KMS-11 (cell line): Measurements from ENCODE around the gene ELP1.
A peak's percentile ranks its signal among the peaks of the same experiment; 100 is the strongest.
"Not testable (repeated sequence)": the region's sequence is repeated elsewhere in the genome, so short reads cannot be mapped to it uniquely, and the experiment has no call there.

Experiments used
- H2AFZ ChIP-seq: fragments of 200-600 bp; sonication (generic); 2 replicates; pipeline ENCODE4 v1.6.1; 2016; ENCODE audit warnings: antibody characterized with exemption, mixed run types, low read depth
- H3K27ac ChIP-seq: fragments of 200-600 bp; sonication (generic); 2 replicates; pipeline ENCODE4 v1.6.1; 2016; ENCODE audit warnings: mild to moderate bottlenecking, mixed run types
- H3K27me3 ChIP-seq: fragments of 200-600 bp; sonication (generic); 2 replicates; pipeline ENCODE4 v1.6.1; 2017; ENCODE audit warnings: mild to moderate bottlenecking, low read depth, mixed run types, moderate library complexity; ENCODE audit not compliant: insufficient read depth
- H3K36me3 ChIP-seq: fragments of 200-600 bp; sonication (generic); 2 replicates; pipeline ENCODE4 v1.6.1; 2017; ENCODE audit warnings: mild to moderate bottlenecking, mixed run types; ENCODE audit not compliant: insufficient read depth
- H3K4me1 ChIP-seq: fragments of 200-600 bp; sonication (generic); 2 replicates; pipeline ENCODE4 v1.6.1; 2016; ENCODE audit warnings: mild to moderate bottlenecking, low read depth, mixed run types; ENCODE audit not compliant: poor library complexity, severe bottlenecking
- H3K4me2 ChIP-seq: fragments of 200-600 bp; sonication (generic); 2 replicates; pipeline ENCODE4 v1.7.0; 2016; ENCODE audit warnings: mild to moderate bottlenecking, mixed run types
- H3K4me3 ChIP-seq: fragments of 200-600 bp; sonication (generic); IDR thresholded peaks from 2 replicates; pipeline ENCODE4 v1.6.1; 2017; ENCODE audit warnings: low read depth, low read length, mixed read lengths; ENCODE audit not compliant: insufficient read depth
- H3K79me2 ChIP-seq: fragments of 200-600 bp; sonication (generic); 2 replicates; pipeline ENCODE4 v1.6.1; 2016; ENCODE audit warnings: low read depth, mixed run types; ENCODE audit not compliant: insufficient read depth
- H3K9ac ChIP-seq: fragments of 200-600 bp; sonication (generic); 2 replicates; pipeline ENCODE4 v1.6.1; 2016; ENCODE audit warnings: mild to moderate bottlenecking, mixed run types
- H4K20me1 ChIP-seq: fragments of 200-600 bp; sonication (generic); 2 replicates; pipeline ENCODE4 v1.6.1; 2016; ENCODE audit warnings: mild to moderate bottlenecking, mixed run types; ENCODE audit not compliant: insufficient read depth
- TF ChIP-seq, protein P1 (sequence below): fragments of 200-600 bp; sonication (generic); conservative IDR thresholded peaks from 2 replicates; pipeline ENCODE4 v1.6.1; 2017; ENCODE audit warnings: low read depth, mild to moderate bottlenecking, antibody characterized with exemption, low read length, moderate library complexity, mixed read lengths

The ELP1 gene

DNA sequence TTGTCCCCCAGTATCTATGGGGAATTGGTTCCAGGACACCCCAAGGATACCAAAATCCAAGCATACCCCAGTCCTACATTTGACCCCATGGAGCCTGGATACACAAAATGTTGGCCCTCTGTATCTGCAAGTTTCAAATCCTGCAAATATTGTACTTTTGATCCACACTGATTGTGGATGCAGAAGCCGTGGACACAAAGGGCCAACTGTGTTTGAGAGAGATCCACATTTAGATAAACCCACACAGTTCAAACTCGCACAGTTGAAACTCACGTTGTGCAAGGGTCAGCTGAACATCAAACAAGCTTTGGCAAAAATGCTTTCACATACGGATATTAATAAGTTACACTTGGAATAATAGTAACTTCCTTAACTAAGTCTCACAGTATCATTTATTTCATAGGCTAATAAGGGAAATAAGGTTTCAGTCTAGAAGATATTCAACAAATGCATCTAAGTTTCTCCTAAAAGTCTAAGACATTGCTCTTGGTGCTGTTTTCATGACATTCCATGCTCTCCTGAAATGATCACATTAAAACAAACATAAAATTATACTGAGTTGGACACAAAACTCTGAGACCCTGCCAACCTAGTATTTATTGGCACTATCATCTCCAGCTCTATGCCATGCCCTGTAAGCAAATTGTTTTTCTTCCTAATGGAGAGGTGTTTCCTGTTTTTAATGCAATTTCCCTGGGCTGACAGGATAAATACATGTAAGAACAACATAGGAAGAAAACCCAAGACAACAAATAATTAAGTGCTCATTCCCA is 39.5 kb downstream of the ELP1 start:
- Histone ChIP-seq H3K4me1 (peaks cover 10% of the 10 kb centered on the region), H4K20me1 (no peaks in the 10 kb centered on the region), H2AFZ (no peak overlapping the region), H3K4me2 (no peak overlapping the region), H3K9ac (no peak overlapping the region), H3K4me3 (no peak overlapping the region), H3K79me2 (no peaks in the 10 kb centered on the region), H3K27me3 (no peaks in the 10 kb centered on the region), H3K27ac (no peak overlapping the region), H3K36me3 (no peaks in the 10 kb centered on the region)
- TF ChIP-seq, protein P1, sequence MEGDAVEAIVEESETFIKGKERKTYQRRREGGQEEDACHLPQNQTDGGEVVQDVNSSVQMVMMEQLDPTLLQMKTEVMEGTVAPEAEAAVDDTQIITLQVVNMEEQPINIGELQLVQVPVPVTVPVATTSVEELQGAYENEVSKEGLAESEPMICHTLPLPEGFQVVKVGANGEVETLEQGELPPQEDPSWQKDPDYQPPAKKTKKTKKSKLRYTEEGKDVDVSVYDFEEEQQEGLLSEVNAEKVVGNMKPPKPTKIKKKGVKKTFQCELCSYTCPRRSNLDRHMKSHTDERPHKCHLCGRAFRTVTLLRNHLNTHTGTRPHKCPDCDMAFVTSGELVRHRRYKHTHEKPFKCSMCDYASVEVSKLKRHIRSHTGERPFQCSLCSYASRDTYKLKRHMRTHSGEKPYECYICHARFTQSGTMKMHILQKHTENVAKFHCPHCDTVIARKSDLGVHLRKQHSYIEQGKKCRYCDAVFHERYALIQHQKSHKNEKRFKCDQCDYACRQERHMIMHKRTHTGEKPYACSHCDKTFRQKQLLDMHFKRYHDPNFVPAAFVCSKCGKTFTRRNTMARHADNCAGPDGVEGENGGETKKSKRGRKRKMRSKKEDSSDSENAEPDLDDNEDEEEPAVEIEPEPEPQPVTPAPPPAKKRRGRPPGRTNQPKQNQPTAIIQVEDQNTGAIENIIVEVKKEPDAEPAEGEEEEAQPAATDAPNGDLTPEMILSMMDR = no peak

DNA sequence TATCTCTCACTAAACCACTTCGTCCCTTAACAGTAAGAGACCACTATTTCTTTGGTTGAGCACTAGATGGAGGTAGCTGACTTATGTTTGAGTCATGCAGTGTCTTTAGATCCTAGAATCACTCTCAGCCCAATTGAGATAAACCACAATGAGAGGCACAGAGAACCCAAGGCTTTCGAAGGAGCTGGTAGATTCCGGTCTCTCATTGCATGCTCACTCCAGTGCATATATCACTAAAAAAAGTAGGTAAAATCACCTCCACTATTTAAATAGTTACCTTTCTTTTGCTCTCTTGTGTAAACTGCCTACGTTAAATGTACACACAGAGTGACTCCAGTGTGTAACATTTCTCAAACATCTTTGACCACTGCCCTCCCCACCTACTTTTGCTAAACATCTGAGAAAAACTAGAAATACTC is 44.3 kb downstream of the ELP1 start:
- Histone ChIP-seq H3K36me3 (no peaks in the 10 kb centered on the region), H3K27ac (no peak overlapping the region), H3K9ac (no peak overlapping the region), H3K27me3 (no peaks in the 10 kb centered on the region), H3K79me2 (no peaks in the 10 kb centered on the region), H3K4me3 (no peak overlapping the region), H3K4me1 (peaks cover 42% of the 10 kb centered on the region), H4K20me1 (no peaks in the 10 kb centered on the region), H3K4me2 (no peak overlapping the region; the same call in 1 of the 2 replicates), H2AFZ (no peak overlapping the region)
- TF ChIP-seq, protein P1 = peak; percentile 50

DNA sequence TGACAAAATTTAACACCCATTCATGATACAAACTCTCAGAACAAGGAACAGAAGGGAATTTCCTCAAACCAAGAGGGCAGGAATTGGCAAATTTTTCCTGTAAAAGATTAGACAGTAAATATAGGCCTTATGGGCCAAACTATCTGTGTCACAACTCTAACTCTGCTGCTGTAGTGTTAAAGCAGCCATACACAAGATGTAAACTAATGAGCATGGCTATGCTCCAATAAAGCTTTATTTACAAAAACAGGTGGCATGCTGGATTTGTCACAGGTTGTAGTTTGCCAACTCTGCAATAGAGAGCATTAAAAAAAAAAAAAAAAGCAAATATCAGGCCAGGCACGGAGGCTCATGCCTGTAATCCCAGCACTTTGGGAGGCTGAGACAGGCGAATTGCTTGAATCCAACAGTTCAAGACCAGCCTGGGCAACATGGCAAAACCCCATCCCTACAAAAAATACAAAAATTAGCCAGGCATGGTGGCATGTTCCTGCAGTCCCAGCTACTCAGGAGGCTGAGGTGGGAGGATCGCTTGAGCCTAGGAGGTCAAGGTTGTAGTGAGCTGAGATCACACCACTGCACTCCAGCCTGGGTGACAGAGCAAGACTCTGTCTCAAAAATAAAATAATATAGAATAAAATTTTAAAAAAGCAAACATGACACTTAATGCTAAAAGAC is 47.2 kb downstream of the ELP1 start:
- H3K27ac ChIP-seq = peak overlapping the region; percentile 42
- not testable (repeated sequence) for H3K36me3 ChIP-seq

DNA sequence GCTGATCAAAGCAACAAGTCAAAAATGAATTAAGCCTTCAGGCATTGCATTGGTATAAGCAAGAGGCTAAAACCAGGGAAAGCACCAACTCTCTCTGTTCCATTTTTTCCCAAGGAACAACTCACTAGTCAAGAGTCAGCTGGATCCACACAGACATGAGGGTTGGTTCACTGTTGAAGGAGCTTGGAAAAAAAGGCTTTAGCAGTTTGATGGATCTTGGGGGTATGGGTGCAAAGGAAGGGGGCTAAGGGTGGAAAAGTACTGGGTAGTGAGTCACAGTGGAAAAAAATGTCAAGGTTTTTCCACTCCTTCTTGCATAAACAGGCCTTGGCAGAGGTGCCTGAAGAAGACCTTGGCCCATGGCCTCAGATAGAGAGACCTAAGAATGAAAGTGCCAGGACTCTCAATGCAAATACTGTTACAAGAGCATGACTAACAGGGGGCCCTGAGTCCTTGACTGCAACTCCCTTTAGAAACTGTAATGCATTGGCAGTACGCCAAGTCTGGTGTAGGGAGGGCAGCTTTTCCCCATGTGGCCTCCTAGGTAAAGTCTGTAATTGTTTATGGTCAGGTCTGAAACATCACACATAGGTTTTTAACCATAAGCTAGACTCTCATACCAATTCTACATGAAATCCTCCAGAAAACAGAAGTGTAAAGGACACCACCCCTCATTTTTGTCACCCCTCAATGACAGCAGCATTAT is 48.1 kb downstream of the ELP1 start:
- Histone ChIP-seq H3K27ac (peak overlapping the region; percentile 42), H4K20me1 (no peaks in the 10 kb centered on the region), H3K27me3 (no peaks in the 10 kb centered on the region), H3K9ac (no peak overlapping the region), H3K4me2 (peak overlapping the region; percentile 21), H3K4me3 (no peak overlapping the region), H3K36me3 (no peaks in the 10 kb centered on the region), H2AFZ (no peak overlapping the region), H3K79me2 (no peaks in the 10 kb centered on the region), H3K4me1 (peaks cover 45% of the 10 kb centered on the region)
- TF ChIP-seq, protein P1 = no peak

More for the DNA sequence above, 47.2 kb downstream of the ELP1 start:
- H3K9ac ChIP-seq, H3K4me3 ChIP-seq, H2AFZ ChIP-seq, H3K27me3 ChIP-seq, H3K79me2 ChIP-seq, H4K20me1 ChIP-seq: not testable (repeated sequence)
- Histone ChIP-seq H3K4me2 (peak overlapping the region; percentile 21), H3K4me1 (peaks cover 45% of the 10 kb centered on the region)
